ENCODE data around the gene WDR93.

- TF ChIP-seq TAF1 (IDR thresholded peaks at IDR 0.05; ENCODE audit: low read depth, low read length) (no peak), POLR2AphosphoS5 (IDR thresholded peaks at IDR 0.05; ENCODE audit: low read depth, low read length) (no peak), POLR2A (IDR thresholded peaks at IDR 0.05; ENCODE audit: low read depth, low read length) (no peak), SPI1 (IDR thresholded peaks at IDR 0.05; ENCODE audit: low read depth, low read length) (no peak), PAX5 (IDR thresholded peaks at IDR 0.05; ENCODE audit: insufficient read depth, low read length, severe bottlenecking) (no peak)
Measured at GRCh38 chr15:89674526-89674925, 16.1 kb upstream of the WDR93 start.
